AG04450 (cell line): ENCODE measurements around the gene SKAP1. TPM values are rescaled to one million over a fixed set of nuclear protein-coding genes. Genes with fewer than 3 reads are reported as not detected.
"Not testable (repeated sequence)": the region's sequence is repeated elsewhere in the genome, so short reads cannot be mapped to it uniquely, and the experiment has no call there.

ENCODE experiments used
- CTCF ChIA-PET: fragments of 300-600, 350-600 bp; formaldehyde crosslinking; extraction: SDS; loops from one replicate; lab custom pipeline; 2022; ENCODE audit warnings: antibody characterized with exemption, inconsistent platforms; lab: Charles Lee
- POLR2A ChIA-PET: fragments of 350-600 bp; formaldehyde crosslinking; extraction: SDS; loops from one replicate; lab custom pipeline; 2021; ENCODE audit warnings: antibody characterized with exemption, inconsistent platforms; lab: Yijun Ruan, JAX
- DNase-seq: peaks from one replicate; pipeline ENCODE4 v3.0.0-alpha.2; 2011; ENCODE audit warnings: low read depth, low spot score
- H3K27ac ChIP-seq: one replicate; pipeline ENCODE4 v1.5.1; 2012; ENCODE audit warnings: low read depth, low read length, control low read depth
- H3K27me3 ChIP-seq: one replicate; pipeline ENCODE4 v1.6.0; 2012; ENCODE audit warnings: low read length; ENCODE audit not compliant: control insufficient read depth, insufficient read depth
- H3K4me3 ChIP-seq: 2 replicates; pipeline ENCODE4 v1.5.1; 2011; ENCODE audit warnings: mild to moderate bottlenecking, low read depth, low read length, control low read depth
- H3K9me3 ChIP-seq: 2 replicates; pipeline ENCODE4 v1.5.1; 2012; ENCODE audit warnings: low read length; ENCODE audit not compliant: control insufficient read depth, insufficient read depth
- CTCF ChIP-seq: IDR thresholded peaks from 2 replicates; pipeline ENCODE4 v1.5.1; 2011; ENCODE audit warnings: low read depth, low read length, control low read depth, inconsistent platforms
- polyA plus RNA-seq: library from polyadenylated mRNA; depleted of rRNA; stranded (reverse); fragments of >200 nt; gene quantifications from 2 replicates; pipeline ENCODE4 v1.2.3, GENCODE V29; 2011

The SKAP1 gene
- polyA plus RNA-seq, 1 experiment = not detected

DNA sequence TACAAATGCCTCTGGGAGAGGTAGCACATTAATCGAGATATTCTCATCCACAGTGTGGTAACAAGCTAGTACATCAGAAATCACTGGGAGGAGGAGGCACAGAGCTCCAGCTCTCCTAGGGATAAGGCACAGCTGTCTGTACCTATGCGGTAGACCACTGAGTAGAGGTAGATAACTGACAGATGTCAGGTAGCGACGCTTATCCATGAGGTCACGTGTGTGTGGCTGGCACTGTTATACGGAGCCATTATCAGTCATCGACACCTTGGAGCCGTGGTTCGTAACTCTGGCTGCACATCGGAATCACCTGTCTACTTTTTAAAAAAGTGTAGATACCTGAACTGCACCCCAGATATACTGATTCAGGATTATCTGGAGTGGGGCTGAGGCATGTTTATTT, 220.0 kb downstream of the SKAP1 start:
- DNase-seq = no peak
- CTCF ChIA-PET = no interaction called here
- peaks cover 42% of the 10 kb centered on the region for H3K27me3 ChIP-seq
- H3K9me3 ChIP-seq = no peaks in the 10 kb centered on the region
- no peak overlapping the region for H3K27ac ChIP-seq
- TF ChIP-seq CTCF = no peak
- POLR2A ChIA-PET = no interaction called here
- no peak overlapping the region for H3K4me3 ChIP-seq

DNA sequence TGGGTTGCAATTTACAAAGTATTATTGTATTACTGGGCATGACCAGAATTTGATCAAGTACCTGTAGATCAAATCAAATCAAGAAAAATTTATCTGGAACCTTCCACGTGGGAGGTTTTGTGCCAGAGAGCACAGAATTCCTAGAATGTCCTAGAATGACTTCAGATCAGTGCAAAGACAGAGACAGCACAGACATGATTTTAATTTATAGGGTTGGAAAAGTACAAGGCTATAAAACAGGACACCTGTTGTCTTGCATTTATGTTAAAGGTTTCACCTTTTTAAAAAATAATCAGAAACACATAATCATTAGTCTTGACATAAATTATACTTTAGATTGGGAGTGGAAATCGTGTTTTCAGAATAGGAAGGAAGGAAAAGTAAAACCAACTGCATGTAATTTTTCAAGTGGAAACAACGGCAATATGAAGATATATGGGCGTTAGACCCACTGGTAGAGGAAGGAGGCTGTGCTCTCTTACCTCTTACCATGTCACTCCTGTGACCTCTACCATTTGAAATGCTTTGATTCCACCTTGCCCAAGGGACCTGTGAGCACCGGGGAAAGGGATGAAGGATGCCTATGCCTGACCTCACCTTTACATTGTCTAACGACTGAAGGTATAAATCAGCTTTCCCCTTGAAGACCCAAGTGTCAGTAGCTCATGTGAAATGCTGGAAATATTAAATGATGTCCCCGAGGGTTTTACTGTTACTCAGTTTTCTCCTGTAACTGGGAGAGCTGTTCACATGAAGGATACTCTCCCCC, 222.1 kb downstream of the SKAP1 start:
- peaks cover 39% of the 10 kb centered on the region for H3K27me3 ChIP-seq
- no peak overlapping the region for H3K27ac ChIP-seq
- H3K4me3 ChIP-seq = no peak overlapping the region
- H3K9me3 ChIP-seq = no peaks in the 10 kb centered on the region
- no peak for DNase-seq
- ChIA-PET CTCF (no interaction called here), POLR2A (no interaction called here)
- no peak for TF ChIP-seq CTCF

DNA sequence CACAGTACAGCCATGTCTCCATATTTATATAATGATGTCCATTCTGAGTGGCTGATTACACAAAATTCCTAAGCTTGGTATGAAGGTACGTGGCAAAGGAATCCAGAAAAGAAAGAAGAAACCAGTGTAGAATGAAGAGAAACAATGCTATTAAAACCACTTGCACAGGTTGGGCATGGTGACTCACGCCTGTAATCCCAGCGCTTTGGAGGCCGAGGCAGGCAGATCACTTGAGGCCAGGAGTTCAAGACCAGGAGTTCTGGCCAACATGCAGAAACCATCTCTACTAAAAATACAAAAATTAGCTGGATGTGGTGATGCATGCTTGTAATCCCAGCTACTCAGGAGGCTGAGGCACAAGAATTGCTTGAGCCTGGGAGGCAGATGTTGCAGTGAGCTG, 223.0 kb downstream of the SKAP1 start:
- H3K9me3 ChIP-seq, CTCF ChIA-PET, H3K27ac ChIP-seq, POLR2A ChIA-PET, H3K4me3 ChIP-seq, DNase-seq: not testable (repeated sequence)
- peaks cover 45% of the 10 kb centered on the region for H3K27me3 ChIP-seq

GRCh38 chr17:48202959-48203358, 227.1 kb downstream of the SKAP1 start:
- DNase-seq = no peak
- POLR2A ChIA-PET = no interaction called here
- CTCF ChIA-PET = no interaction called here
- H3K27me3 ChIP-seq = peaks cover 37% of the 10 kb centered on the region
- H3K9me3 ChIP-seq = no peaks in the 10 kb centered on the region
- H3K4me3 ChIP-seq = no peak overlapping the region
- TF ChIP-seq CTCF = no peak
- H3K27ac ChIP-seq = no peak overlapping the region

DNA sequence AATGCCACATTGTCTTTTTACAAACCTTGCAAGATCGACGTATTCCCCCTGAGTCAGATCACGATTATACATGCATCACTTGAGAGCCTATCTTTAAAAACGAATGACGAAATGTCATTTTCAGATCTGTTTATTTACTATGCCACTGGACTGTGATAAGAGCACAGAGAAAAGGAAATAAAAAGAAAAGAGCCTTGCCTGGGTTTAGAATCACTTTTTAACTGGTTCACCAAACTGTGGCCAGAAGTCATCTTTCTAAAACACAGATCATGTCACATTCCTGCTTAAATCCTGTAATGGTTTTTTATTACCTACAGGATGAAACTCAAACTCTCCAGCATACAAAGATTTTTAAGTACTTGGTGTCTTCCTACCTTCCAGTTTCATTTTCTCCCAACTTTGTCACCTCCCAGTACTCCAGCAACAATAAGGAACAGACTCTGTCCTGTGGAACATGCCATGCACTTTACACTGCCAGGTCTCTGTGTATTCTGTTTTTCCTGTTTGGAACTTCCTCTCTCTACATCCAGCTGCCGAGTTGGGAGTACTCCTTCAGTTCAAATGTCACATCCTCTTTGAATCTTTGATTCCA, 231.0 kb downstream of the SKAP1 start:
- Histone ChIP-seq H3K4me3 (no peak overlapping the region), H3K27me3 (peaks cover 42% of the 10 kb centered on the region), H3K27ac (no peak overlapping the region), H3K9me3 (no peaks in the 10 kb centered on the region)
- POLR2A ChIA-PET = no interaction called here
- CTCF ChIA-PET = no interaction called here
- TF ChIP-seq CTCF = no peak
- no peak for DNase-seq
